GM15510 (cell line): Measurements from ENCODE around the gene SCUBE2.

Experiments used
- POLR2A ChIP-seq: IDR thresholded peaks from 3 replicates; pipeline ENCODE4 v1.6.1; 2011; ENCODE audit warnings: borderline replicate concordance; ENCODE audit not compliant: insufficient read length; ENCODE audit errors: extremely low read depth

Gene SCUBE2

DNA sequence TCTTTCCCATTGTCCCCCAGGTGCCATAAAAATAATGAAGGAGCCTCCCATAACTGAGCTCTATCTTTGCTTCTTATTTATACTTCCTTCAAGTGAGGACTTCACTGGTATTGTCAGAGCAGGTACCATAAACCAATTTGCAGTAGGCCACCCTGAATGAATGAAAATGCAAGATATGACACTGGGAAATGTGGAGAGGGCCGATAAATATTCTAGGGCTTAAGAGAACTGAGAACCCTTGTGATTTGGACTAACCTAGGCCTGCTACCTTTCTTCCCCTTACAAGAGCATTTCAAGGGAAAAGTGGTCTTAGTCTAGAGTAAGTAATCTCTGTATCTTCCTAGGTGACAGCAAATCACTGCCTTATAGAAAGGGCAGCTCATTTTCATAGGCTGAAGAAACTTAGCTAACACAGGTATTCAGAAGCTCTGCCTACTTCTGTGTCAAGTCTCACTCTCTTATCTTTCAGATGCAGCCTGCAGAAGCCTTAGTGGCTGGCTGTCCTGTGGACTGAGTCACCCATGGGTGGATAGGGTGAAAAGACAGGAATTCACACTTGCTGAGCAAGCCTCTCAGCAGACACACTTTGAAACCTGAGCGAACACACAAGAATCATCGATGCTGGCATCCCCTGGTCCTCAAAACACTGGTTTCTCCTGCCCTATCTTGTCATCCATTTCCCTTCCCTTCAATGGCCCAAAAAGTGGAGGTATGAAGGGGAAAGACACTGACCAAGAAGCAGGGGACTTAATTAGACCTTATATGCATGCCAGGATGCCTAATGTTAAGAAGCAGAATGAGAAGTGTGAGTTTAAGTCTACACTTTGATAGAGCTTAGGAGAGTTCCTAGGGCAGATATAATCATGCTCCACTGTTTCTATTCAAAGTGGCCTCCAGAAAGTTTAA, 102.8 kb downstream of the SCUBE2 start:
- no peak for TF ChIP-seq POLR2A

DNA sequence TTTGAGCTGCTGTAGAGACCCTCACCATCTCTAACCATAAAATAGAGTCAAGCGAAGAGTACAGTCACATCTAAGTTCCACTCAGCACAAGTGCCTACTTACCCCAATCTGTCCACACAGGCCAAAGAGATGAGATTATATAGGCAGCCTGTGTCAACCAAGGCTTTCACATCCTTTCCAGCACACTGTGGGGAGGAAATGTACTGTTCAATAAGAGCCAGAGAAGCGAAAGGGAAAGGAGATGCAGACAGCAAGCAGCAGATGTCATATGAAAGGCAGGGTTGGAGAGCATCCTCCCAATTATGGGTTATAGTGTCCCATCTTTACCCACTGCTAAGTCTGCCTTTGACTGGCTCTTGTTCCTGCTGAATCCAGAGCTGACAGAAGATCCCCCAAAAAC, 104.0 kb downstream of the SCUBE2 start:
- no peak for TF ChIP-seq POLR2A

DNA sequence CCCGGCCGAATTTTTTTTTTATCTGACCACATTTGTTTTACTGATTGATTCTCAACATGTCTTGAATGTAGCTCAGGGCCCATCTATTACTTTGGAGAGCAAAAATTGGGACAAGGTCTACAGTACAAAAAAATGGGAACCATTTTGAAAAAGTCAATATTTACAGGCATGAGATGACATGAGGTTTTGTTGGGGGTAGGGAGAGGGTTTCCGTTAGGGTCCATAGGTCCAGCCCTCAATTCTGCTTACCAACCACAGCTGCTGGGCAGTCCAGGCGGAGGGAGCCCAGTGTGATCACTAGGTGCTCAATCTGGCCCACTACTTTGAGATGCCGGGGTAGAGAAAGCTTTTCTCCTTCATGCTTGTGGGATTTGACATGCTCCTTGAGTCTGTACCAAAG, 105.9 kb downstream of the SCUBE2 start:
- no peak for TF ChIP-seq POLR2A

DNA sequence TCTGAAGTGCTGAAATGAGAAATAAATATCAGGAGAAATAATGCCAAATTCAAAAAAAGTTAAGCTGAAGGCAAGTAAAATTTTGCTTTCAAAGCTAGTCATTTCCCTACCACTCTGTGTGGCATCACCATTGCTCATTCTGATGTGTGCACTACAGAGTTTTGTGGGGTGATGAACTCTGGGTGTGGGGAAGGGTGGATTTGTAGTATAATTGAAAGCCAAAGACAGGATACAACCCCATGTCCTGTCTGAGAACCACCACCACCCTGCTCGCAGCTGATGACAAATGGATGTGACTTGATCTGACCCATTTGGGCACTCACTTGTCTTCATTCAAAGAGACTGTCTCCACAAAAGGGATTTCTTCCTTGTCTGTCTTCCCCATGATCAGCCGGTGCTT, 107.8 kb downstream of the SCUBE2 start:
- no peak for TF ChIP-seq POLR2A

DNA sequence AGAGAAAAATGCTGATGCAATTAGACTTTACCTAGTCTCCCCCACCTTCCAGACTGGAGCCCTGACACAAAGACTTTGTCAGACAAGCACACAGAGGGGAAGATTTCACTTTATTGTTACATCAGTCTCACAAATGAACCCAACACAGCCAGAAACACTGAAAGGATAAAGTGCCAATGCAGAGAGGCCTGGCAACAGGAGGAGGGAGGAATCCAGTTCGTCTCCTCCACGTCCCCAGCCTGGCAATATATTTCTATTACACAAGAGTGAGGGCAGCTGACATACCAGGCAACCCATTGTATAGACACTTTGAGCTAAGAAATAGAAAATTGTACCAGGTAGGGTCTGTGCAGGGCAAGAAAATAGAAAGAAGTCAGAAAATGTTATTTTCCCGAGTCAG, 110.9 kb downstream of the SCUBE2 start:
- no peak for TF ChIP-seq POLR2A

DNA sequence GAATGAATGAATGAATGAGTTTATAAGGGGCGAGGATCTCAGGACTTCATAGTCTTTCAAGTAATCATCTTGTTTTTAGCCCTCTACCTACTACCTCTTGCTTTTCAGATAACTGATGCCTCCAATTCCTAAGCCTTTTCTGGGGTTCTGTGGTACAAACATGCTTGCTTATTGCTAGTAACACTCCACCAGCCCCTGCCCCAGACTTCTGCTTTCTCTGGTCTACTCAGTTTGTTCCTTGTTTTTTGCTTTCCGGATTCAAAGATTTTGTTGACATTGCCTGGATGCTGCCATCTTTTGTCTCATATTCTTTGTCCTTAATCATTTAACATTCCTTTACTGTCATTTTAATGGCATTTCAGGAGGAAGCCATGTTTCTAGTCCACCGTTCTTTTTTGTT, 118.3 kb downstream of the SCUBE2 start:
- no peak for TF ChIP-seq POLR2A

DNA sequence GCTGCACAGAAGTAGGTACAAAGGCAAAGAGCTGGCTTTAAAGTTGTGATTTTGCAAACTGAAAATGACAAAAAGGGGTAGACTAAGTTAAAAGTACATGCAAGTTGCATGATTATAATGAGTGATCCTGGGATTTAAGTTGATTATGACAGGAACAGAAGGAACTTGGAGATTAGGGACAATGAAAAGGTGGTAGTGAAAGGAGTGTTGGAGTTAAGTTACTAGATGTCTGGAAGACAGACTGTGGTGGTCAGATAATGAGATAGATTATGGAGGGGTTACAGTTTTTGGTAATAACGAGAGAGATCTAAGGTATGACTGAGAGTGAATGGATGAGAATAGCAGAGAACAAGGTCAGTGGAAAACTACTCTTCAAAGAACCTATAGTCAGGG, 119.5 kb downstream of the SCUBE2 start:
- no peak for TF ChIP-seq POLR2A

DNA sequence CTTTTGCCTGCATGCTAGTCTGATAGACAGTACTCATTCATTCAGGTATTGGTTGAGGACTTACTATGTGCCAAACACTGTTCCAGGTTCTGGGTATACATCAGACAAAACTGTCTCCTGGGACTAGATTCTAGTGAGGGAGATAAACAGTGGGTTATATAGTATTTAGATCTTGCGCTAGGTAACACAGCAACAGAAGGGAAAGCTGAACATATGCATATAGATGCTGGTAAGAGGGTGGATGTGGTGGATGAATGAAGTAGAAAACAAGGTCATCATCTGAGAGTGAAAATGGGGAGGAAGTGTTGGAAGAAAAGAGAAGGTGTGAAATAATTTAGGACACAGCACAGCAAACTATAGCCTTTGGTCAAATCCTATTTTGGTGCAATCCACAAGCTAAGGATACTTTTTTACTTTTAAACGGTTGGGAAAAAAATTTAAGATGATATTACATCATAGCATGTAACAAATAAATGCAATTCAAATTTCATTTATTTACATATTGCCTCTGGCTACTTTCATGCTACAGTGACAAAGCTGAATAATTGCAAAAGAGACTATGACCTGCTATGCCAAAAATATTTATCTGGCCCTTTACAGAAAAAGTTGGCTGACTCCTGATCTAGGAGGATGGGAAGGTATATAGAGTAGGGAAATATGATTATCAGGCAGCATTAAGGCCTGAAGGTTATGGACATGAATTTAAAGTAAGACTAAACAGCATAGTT, 120.0 kb downstream of the SCUBE2 start:
- no peak for TF ChIP-seq POLR2A
